AML-193 (cell line): ENCODE measurements around the gene TENM4.
"Not testable (repeated sequence)": the region's sequence is repeated elsewhere in the genome, so short reads cannot be mapped to it uniquely, and the experiment has no call there.

Experiments used
- DNase-seq, 2 experiments: peaks; one replicate each; lab custom pipeline; 2025; lab: John Stamatoyannopoulos, UW

The TENM4 gene

GRCh38 chr11:79244241-79244772, 196.5 kb downstream of the TENM4 start:
- no peak for DNase-seq

GRCh38 chr11:79243422-79244210, 197.2 kb downstream of the TENM4 start:
- no peak for DNase-seq

- no peak for DNase-seq
Measured at GRCh38 chr11:79242616-79243015, 198.2 kb downstream of the TENM4 start.

DNA sequence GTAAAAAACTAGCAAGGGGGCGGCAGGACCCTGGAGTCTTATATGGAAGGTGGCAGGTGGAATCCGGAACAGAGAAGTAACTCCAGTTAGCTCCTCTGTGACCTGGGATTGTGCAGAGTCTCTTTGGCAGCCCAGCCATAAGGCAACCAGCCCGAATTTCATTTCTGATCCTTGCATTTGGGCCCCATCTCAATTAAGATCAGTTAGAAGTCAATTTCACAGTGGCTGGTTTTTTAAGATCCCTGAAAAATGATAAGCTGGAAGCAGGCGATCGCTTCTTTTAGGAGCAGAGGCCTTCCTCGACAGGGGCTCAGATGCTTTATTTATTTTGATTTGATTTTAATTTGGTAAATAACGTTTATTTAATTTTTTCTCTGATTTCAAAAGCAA, 199.0 kb downstream of the TENM4 start:
- no peak for DNase-seq

DNA sequence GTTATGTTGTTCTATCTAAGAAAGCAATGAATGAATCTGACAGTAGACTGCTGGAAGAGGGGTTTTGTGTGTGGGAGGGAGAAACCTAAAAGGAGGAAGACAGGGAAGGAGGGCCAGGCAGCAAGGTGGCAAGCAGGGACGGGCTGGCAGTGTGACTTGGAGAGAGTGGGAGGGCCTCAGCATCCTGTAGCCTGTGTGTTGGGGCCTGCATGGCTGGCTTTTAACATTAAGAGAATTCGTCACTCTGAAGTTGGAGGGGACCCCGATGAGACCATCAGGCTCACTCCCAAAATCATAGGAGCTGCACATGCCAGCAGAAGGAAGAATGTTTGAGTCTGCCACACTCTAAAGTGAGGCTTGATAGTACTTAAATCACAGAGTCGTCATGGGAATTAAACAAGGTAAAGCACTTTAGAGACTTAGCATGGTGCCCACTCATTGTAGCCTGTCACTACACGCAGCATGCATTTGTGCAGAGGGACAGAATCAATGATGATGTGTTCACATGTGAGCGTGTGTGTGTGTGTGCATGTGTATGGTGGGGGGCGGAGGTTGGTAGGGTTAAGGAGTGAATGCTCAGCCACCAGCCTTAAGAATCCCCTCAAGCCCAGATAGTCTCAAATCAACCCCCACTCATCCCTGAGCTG, 199.5 kb downstream of the TENM4 start:
- DNase-seq = no peak

DNA sequence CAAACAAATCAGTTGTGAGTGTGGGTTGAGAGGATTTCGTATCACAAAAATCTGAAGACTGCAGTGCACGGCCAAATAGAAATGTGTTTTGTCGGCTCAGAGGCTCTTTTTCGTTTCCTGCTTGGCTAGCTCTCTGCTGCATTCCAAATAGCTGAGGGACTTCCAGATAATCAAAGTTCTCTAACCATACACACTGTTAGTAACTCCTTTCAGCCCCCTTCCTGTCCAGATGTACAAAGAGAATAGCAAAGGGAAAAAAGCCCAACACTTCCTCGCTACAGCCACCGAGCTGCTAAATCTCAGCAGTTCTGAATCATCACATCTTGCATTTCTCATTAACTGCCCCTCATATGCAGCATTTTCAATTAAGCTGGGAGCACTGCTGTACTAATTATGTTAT, 203.1 kb downstream of the TENM4 start:
- DNase-seq = no peak

DNA sequence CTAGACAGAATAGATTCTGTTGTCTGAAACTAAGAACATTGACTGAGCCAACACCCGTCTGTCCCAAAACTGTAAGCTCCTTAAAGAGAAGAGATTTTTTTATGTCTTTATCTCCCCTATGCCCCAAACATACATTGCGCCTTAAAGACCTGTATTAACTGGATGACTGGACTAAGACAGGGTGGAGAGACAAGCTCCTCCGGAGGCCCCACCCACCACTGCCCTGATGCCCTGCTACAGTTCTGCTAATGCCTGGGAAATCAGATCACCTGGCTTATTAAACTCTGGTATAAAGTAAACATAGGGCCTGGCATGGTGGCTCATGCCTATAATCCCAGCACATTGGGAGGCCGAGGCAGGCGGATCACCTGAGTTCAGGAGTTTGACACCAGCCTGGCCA, 203.7 kb downstream of the TENM4 start:
- no peak for DNase-seq

DNA sequence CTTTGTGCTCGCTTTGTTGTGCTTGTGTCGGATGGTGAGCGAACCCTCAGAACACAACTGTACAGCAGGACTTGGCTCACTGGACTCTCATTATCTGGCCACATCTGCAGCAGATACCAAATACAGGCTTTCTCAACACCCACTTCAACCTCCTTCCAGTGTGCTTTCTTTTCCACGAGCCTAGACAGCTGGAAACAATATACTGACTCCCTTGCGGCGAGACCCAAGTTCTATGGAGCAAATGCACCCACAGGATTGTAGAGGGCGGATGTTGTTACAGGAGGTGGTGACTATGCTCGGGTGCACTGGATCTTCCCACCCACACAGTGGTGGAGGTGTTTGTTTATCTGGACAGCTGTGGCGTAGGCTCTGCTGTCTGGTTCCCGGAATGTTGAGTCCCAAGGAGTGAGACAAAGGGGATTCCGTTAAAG, 204.3 kb downstream of the TENM4 start:
- DNase-seq = no peak

DNA sequence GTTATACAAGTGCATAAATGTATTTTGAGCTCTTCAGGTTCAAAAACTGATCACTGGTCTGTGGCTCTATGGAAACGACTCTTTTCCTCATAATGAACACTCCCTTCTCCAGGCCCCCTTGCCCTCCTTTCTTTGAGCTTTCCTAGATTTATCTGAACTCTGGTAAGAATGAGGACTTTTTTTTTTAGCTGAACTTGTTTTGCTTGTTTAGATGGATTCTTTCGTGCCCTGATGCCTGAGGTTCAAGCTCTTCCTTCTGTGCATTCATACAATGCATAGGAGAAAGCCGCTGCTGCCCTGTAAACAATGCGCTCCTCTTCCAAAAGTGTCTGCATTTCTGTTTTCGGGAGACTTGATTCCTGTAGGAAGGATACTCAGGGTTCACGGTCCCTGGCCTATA, 205.1 kb downstream of the TENM4 start:
- DNase-seq = no peak

DNA sequence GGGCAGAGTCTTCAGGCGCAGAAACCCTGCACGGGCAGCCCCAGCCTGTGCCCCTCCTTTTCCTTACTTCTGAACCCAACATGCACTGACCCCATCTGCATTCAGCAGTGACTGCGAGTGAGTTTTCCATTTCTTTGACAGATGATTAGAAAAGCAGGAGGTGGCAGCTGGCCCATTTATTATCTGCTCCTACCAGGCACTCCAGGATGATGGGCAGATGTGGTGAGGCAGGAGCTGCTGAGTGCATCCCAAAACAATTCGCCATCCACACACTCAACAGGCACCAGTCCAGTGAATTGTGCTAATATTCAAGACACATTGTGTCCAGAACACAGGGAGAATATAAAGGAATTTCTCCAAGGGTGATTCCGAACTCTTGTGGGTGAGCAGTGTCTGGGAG, 208.5 kb downstream of the TENM4 start:
- DNase-seq = no peak

DNA sequence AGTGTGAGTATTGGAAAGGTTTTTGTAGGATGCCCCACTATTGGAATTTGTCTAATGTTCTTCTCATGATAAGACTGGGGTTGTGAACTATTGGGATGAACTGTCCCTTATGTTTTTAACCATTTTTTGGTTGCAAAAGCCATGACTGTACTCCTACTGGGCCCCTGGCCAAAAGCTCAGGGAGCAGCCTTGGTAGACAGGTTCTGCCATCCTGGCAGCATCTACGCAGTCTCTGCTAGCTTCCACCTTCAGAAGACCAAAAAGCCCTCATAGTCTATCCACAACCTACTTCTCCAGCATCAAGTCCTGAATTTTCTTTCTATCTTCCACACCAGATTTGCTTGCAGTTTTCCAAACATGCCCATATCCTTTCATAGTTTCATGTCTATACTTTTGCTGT, 211.8 kb downstream of the TENM4 start:
- no peak for DNase-seq

GRCh38 chr11:79227767-79228755, 212.8 kb downstream of the TENM4 start:
- no peak for DNase-seq

DNA sequence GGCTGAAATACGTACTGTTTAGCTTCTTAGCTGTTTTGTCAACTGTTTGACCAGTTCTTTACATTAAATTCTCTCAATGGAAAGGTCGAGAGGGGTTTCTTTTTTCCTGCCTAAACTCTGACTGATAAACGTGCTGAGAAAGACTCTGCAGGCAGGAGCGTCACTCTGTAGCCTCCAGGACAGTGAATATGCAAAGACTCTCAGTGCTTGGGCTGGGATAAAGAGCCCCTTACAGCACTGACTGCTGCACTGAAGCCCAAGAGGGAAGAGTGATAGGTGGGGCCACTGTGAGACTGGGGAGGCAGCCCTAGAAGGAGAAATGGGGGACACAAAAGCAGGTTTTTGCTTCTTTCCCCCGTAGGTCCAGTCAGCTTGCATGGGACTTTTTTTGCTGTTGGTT, 213.5 kb downstream of the TENM4 start:
- DNase-seq = no peak

DNA sequence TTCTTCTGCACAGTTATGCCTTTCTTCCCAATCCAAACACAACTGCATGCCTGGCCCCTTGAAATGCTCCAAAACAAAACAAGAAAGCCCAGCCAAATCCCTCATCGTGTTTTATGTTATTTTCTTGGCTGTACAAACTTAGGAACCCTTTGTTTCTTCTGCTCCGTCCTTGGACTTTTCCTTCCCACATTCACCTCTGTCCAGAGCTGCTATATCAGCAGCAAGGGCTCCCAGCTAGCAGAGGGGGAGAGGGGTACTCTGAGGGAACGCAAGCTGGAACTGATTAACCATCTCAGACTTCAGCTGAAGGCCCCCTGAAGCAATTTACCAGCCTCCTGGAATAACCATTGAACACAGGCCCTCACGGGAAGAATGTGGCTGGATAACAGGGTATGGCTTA, 214.7 kb downstream of the TENM4 start:
- no peak for DNase-seq

DNA sequence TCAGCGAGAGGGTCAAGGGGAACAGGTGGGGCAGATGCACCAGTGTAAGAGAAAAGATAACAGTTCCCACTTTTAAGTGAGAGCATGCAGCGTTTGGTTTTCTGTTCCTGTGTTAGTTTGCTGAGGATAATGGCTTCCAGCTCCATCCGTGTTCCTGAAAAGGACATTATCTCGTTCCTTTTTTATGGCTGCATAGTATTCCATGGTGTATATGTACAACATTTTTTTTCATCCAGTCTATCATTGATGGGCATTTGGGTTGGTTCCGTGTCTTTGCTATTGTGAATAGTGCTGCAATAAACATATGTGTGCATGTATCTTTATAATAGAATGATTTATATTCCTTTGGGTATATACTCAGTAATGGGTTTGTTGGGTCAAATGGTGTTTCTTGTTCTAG, 218.7 kb downstream of the TENM4 start:
- not testable (repeated sequence) for DNase-seq

GRCh38 chr11:79221444-79222130, 219.2 kb downstream of the TENM4 start:
- no peak for DNase-seq

- no peak for DNase-seq
Measured at GRCh38 chr11:79220171-79220570, 220.7 kb downstream of the TENM4 start.

- DNase-seq = no peak
Measured at GRCh38 chr11:79219186-79220045, 221.4 kb downstream of the TENM4 start.

- DNase-seq = no peak
Measured at GRCh38 chr11:79212741-79213190, 228.1 kb downstream of the TENM4 start.

DNA sequence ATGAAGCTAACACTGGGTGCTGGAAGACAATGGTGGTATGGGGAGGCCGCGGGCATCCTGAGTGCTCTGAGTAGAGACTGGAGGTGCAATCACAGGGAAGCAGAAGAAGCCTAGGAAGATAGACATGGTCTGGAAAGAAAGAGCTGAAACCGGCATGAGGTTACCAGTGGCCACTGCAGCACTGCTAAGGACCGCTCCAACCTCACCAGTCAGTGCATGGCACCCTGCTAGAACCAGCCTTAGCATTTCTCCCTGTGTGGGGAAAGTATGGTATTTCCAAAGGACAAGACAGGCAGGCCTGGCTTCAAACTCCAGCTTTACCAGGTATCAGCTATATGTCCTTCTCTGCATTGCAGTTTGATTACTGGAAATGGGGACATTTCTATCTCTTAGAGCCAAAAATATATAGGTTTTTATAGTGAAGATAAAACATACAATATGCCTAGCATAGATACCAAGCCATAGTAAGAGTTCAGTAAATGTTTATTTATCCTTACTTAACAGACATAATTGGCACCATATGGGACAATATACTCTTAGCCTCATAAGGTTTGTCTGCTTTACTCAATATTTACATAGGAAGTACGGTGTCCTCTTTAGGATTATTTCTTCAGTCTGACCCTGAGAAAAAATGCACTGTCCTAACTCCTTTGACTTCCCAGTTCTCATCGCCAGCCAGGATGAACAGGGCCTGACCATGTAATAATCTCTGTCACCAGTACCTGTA, 231.1 kb downstream of the TENM4 start:
- DNase-seq = no peak
